Breast epithelium (tissue), 4 donors: ENCODE measurements around the gene PHC2. TPM values are rescaled to one million over a fixed set of nuclear protein-coding genes. Genes with fewer than 3 reads are reported as not detected.
"Not testable (repeated sequence)": the region's sequence is repeated elsewhere in the genome, so short reads cannot be mapped to it uniquely, and the experiment has no call there.

Experiments used
- DNase-seq, 2 donors: peaks; one replicate each; pipeline ENCODE4 v3.0.0-alpha.2; 2019; ENCODE audit warnings: low spot score in 2 of 2
- H3K27ac ChIP-seq, 2 donors: fragments of 200-600 bp; sonication (generic) in 1 of 2; one replicate each; pipeline ENCODE4 v1.5.1; 2016 to 2019; ENCODE audit warnings: mild to moderate bottlenecking in 1 of 2
- H3K27me3 ChIP-seq, 2 donors: fragments of 200-600 bp; sonication (generic) in 1 of 2; one replicate each; pipeline versions ENCODE4 v1.5.1 to v1.6.0; 2017 to 2019; ENCODE audit warnings: control low read depth in 1 of 2, mild to moderate bottlenecking in 1 of 2
- H3K36me3 ChIP-seq: fragments of 200-600 bp; one replicate; pipeline ENCODE4 v1.5.1; 2019
- H3K4me1 ChIP-seq, 2 donors: fragments of 200-600 bp; sonication (generic); one replicate each; pipeline ENCODE4 v1.5.1; 2016 to 2019; ENCODE audit warnings: control low read depth in 1 of 2
- H3K4me3 ChIP-seq, 3 donors: fragments of 200-600 bp; sonication (generic); 1 replicate in 2 of 3; 2 replicates in 1 of 3; pipeline ENCODE4 v1.5.1; 2016 to 2019; ENCODE audit warnings: mild to moderate bottlenecking in 3 of 3, moderate library complexity in 2 of 3
- H3K9me3 ChIP-seq, 2 donors: fragments of 200-600 bp; sonication (generic) in 1 of 2; one replicate each; pipeline ENCODE4 v1.5.1; 2016 to 2019; ENCODE audit warnings: control low read depth in 1 of 2
- POLR2A ChIP-seq: fragments of 450-650 bp; IDR thresholded peaks from one replicate; pipeline ENCODE4 v1.6.1; 2016; ENCODE audit warnings: antibody characterized with exemption, mild to moderate bottlenecking, moderate library complexity
- POLR2AphosphoS5 ChIP-seq, 3 donors: sonication (generic); formaldehyde crosslinking; IDR thresholded peaks; one replicate each; pipeline ENCODE4 v1.6.1; 2017; ENCODE audit warnings: antibody characterized with exemption in 3 of 3
- intact Hi-C: fragments of 100-400 bp; cut with DNase I; formaldehyde crosslinking; loops from one replicate; pipeline ENCODE4 v1.15.1; 2023; ENCODE audit warnings: low total_unique reads
- total RNA-seq, 3 donors: library from RNA; depleted of rRNA; stranded (reverse); fragments of >200 nt; gene quantifications; one replicate each; pipeline ENCODE4 v1.1.0, GENCODE V29; 2016
- TF ChIP-seq, protein P1 (sequence below), 3 donors: fragments of 450-650 bp; IDR thresholded peaks; one replicate each; pipeline ENCODE4 v1.5.1; 2016 to 2017; ENCODE audit warnings: antibody characterized with exemption in 3 of 3, mild to moderate bottlenecking in 3 of 3, moderate library complexity in 3 of 3

The PHC2 gene
- total RNA-seq, 3 donors from 2014 or later = 103 to 214 (median 134) TPM

DNA sequence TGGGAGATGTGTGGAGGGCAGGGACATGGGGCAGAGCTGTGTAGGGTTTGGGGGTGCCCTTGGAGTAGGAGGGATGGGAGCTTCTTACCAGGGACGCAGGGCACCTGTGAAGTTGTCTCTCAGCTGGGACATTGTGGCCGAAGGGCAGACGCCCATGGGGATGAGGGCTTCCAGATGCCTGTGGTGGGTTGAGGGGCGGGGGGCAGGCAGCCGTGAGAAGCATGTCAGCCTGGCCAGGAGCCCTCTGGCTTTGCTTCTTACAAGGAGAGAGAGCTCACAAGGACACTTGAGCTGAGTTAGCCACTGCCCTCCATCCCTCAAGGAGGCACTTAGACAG, 118.5 kb downstream of the PHC2 start:
- DNase-seq = no peak
- Histone ChIP-seq H3K4me1 (no peaks in the 10 kb centered on the region), H3K27ac (no peak overlapping the region), H3K36me3 (no peaks in the 10 kb centered on the region), H3K27me3 (no peaks in the 10 kb centered on the region), H3K4me3 (no peak overlapping the region), H3K9me3 (no peaks in the 10 kb centered on the region)
- TF ChIP-seq, protein P1, sequence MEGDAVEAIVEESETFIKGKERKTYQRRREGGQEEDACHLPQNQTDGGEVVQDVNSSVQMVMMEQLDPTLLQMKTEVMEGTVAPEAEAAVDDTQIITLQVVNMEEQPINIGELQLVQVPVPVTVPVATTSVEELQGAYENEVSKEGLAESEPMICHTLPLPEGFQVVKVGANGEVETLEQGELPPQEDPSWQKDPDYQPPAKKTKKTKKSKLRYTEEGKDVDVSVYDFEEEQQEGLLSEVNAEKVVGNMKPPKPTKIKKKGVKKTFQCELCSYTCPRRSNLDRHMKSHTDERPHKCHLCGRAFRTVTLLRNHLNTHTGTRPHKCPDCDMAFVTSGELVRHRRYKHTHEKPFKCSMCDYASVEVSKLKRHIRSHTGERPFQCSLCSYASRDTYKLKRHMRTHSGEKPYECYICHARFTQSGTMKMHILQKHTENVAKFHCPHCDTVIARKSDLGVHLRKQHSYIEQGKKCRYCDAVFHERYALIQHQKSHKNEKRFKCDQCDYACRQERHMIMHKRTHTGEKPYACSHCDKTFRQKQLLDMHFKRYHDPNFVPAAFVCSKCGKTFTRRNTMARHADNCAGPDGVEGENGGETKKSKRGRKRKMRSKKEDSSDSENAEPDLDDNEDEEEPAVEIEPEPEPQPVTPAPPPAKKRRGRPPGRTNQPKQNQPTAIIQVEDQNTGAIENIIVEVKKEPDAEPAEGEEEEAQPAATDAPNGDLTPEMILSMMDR (IDR thresholded peaks at IDR 0.05) = no peak
- TF ChIP-seq POLR2A (no peak), POLR2AphosphoS5 (IDR thresholded peaks at IDR 0.05) (no peak)
- intact Hi-C loops = no loop called here

DNA sequence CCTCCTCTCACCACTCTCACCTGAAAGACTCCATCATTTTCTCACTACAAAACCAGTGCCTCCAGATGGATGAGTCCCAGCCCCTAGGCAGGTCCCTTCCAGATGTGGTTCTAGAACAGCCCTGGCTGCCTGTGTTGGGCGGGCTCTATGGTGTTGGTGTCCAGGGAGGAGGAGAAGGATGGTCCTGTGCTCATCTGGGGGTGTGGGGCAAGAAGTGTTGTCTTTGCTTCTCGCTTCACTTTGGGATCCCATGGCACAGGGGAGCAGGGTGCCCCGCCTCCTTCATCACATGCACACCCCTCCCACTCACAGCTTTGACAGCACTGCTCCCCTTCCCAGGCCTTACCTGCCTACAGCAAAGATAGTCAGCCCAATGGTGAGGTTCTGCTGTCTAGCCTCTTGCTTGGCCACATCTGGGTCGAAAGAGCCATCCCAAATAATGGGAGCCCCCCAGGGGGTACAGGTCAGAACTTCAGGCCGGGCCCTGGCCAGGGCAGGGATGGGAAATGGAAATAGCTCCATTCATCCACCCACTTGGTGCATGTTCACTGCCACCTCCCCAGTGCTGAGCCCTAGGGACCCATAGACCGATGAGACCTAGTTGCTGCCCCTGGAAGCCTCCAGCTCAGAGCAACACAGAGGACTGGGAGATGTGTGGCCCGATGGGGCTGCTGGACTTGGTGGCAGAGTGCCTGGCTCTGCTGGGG, 119.0 kb downstream of the PHC2 start:
- Histone ChIP-seq H3K27ac (no peak overlapping the region), H3K36me3 (no peaks in the 10 kb centered on the region), H3K4me3 (no peak overlapping the region), H3K27me3 (no peaks in the 10 kb centered on the region), H3K9me3 (no peaks in the 10 kb centered on the region), H3K4me1 (peaks cover 0 to 3% of the 10 kb centered on the region in 2 donors)
- intact Hi-C loops = no loop called here
- TF ChIP-seq, protein P1 (IDR thresholded peaks at IDR 0.05) = no peak
- no peak for TF ChIP-seq POLR2A
- TF ChIP-seq POLR2AphosphoS5 (IDR thresholded peaks at IDR 0.05) = no peak
- DNase-seq = no peak

DNA sequence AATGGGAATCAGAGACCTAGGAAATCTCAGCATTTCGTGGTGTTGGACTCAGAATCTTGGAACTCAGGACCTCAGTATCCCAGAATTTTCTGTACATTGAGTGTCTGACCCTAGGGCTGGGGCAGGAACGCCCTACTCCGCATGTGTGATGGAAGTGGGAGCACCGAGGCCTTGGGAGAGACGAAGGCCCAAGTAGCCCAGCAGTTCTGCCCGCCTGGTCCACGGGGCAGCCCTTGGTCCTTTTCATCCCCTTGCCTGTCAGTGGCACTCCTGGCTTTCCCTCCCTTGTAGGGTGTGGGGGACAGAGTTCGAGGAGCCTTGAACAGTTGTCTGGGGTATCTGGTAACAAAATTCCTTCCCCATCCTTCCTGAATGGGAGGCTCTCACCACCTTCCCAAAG, 120.2 kb downstream of the PHC2 start:
- Histone ChIP-seq H3K36me3 (no peaks in the 10 kb centered on the region), H3K4me3 (no peak overlapping the region), H3K27me3 (no peaks in the 10 kb centered on the region), H3K4me1 (peaks cover 0 to 5% of the 10 kb centered on the region in 2 donors), H3K27ac (no peak overlapping the region), H3K9me3 (no peaks in the 10 kb centered on the region)
- intact Hi-C loops = no loop called here
- TF ChIP-seq, protein P1 (IDR thresholded peaks at IDR 0.05) = no peak
- TF ChIP-seq POLR2A (no peak), POLR2AphosphoS5 (IDR thresholded peaks at IDR 0.05) (no peak)
- DNase-seq = no peak

DNA sequence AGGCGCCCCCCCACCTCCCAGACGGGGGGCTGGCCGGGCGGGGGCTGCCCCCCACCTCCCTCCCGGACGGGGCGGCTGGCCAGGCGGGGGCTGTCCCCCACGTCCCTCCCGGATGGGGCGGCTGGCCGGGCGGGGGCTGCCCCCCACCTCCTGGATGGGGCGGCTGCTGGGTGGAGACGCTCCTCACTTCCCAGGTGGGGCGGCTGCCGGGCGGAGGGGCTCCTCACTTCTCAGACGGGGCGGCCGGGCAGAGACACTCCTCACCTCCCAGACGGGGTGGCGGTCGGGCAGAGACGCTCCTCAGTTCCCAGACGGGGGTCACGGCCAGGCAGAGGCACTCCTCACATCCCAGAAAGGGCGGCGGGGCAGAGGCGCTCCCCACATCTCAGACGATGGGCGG, 121.5 kb downstream of the PHC2 start:
- DNase-seq, H3K9me3 ChIP-seq, H3K27me3 ChIP-seq, intact Hi-C loops, H3K27ac ChIP-seq, H3K4me1 ChIP-seq, H3K4me3 ChIP-seq, H3K36me3 ChIP-seq: not testable (repeated sequence)

DNA sequence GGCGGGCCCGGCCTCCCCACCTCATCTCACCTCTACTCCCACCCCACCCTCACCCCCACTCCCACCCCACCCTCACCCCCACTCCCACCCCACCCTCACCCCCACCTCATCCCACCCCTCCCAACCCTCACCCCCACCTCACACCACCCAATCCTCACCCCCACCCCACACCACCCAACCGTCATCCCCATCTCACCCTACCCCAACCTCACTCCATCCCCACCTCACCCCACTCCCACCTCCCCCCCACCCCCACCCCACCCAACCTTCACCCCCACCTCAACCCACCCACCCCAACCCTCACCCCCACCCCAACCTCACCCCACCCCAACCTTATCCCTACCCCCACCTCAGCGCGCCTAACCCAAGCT, 123.4 kb downstream of the PHC2 start:
- peak overlapping the region in 1 of 3 donors; percentile 70 for H3K4me3 ChIP-seq
- no peaks in the 10 kb centered on the region for H3K36me3 ChIP-seq
- no peak for DNase-seq
- no peaks in the 10 kb centered on the region for H3K9me3 ChIP-seq
- TF ChIP-seq POLR2AphosphoS5 (IDR thresholded peaks at IDR 0.05) = no peak
- TF ChIP-seq POLR2A = no peak
- TF ChIP-seq, protein P1 (IDR thresholded peaks at IDR 0.05) = no peak
- intact Hi-C loops = no loop called here
- H3K27ac ChIP-seq = no peak overlapping the region
- H3K4me1 ChIP-seq = peaks cover 0 to 5% of the 10 kb centered on the region in 2 donors
- no peaks in the 10 kb centered on the region for H3K27me3 ChIP-seq
